IPS-18a (cell line): ENCODE data around the gene CHST11.

Experiments
- H3K27ac ChIP-seq: one replicate; pipeline ENCODE4 v1.5.1; 2013; ENCODE audit warnings: low read length
- H3K27me3 ChIP-seq: one replicate; pipeline ENCODE4 v1.6.1; 2013; ENCODE audit warnings: mild to moderate bottlenecking, low read length; ENCODE audit not compliant: control insufficient read depth, insufficient read depth
- H3K36me3 ChIP-seq: one replicate; pipeline ENCODE4 v1.6.1; 2013; ENCODE audit warnings: low read depth, low read length; ENCODE audit not compliant: control insufficient read depth
- H3K4me1 ChIP-seq: one replicate; pipeline ENCODE4 v1.6.1; 2013; ENCODE audit warnings: low read depth, low read length; ENCODE audit not compliant: control insufficient read depth
- H3K4me3 ChIP-seq: one replicate; pipeline ENCODE4 v1.5.1; 2013; ENCODE audit warnings: low read length
- H3K9ac ChIP-seq: one replicate; pipeline ENCODE4 v1.6.1; 2013; ENCODE audit warnings: mild to moderate bottlenecking, low read length, moderate library complexity
- H3K9me3 ChIP-seq: one replicate; pipeline ENCODE4 v1.6.1; 2013; ENCODE audit warnings: low read depth, low read length; ENCODE audit not compliant: control insufficient read depth

The CHST11 gene

DNA sequence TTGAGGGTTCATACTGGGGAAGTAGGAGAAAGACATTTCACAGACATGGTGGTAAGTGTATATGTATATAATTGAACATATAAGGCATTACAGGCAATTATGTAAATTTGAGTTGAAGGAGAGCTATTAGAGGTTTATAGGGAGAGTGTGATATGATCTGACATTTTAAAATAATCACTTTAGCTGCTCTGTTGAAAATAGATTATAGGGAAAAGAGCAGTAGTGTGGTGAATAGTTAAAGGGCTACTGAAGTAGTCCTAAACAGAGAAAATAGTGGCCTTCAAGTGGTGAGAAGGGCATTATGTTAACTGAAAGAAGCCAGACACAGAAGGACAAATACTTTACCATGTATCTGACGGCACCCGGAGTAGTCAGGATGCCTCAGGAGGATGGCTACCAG is 267.1 kb downstream of the CHST11 start:
- Histone ChIP-seq H3K27me3 (no peaks in the 10 kb centered on the region), H3K9me3 (no peaks in the 10 kb centered on the region), H3K4me3 (no peak overlapping the region), H3K4me1 (peaks cover 19% of the 10 kb centered on the region), H3K27ac (no peak overlapping the region), H3K9ac (no peak overlapping the region), H3K36me3 (no peaks in the 10 kb centered on the region)

DNA sequence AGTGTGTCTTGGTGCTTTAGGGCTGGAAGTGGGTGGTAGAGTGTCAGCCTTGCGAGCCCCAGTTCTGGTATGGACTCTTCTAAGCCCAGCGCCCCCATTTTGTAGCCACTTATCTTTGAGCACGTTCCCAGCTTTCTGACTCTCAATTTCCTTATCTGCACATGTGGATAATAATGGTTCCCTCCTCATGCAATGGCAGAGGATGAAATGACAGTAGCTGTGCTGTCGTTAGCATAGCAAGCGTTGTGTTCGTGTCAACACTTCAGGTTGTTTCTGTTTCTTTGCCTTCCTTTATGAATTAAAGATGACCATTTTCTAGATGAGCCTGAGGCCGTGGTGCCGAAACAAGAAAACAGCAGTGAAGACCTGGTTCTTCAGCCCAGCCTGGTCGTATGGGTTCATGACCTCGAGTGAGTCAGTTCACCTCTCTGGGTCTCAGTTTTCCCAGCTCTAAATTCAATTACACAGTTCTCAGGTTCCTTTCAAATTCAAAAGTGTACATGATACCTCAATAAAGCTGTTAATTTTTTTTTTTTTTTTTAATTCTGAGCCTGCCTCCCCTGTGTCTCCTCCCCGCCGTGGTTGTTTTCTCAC is 268.3 kb downstream of the CHST11 start:
- H3K27me3 ChIP-seq: no peaks in the 10 kb centered on the region
- H3K27ac ChIP-seq: no peak overlapping the region
- no peak overlapping the region for H3K4me3 ChIP-seq
- H3K36me3 ChIP-seq: no peaks in the 10 kb centered on the region
- peaks cover 19% of the 10 kb centered on the region for H3K4me1 ChIP-seq
- no peaks in the 10 kb centered on the region for H3K9me3 ChIP-seq
- H3K9ac ChIP-seq: no peak overlapping the region

GRCh38 chr12:104725610-104726009 is 268.9 kb downstream of the CHST11 start:
- Histone ChIP-seq H3K4me3 (no peak overlapping the region), H3K9me3 (no peaks in the 10 kb centered on the region), H3K9ac (no peak overlapping the region), H3K4me1 (peaks cover 15% of the 10 kb centered on the region), H3K27me3 (no peaks in the 10 kb centered on the region), H3K27ac (no peak overlapping the region), H3K36me3 (no peaks in the 10 kb centered on the region)

- Histone ChIP-seq H3K27ac (no peak overlapping the region), H3K9ac (no peak overlapping the region), H3K4me3 (no peak overlapping the region), H3K27me3 (no peaks in the 10 kb centered on the region), H3K9me3 (no peaks in the 10 kb centered on the region), H3K36me3 (no peaks in the 10 kb centered on the region), H3K4me1 (peaks cover under 1% of the 10 kb centered on the region)
Measured at GRCh38 chr12:104727726-104728465, 271.1 kb downstream of the CHST11 start.

DNA sequence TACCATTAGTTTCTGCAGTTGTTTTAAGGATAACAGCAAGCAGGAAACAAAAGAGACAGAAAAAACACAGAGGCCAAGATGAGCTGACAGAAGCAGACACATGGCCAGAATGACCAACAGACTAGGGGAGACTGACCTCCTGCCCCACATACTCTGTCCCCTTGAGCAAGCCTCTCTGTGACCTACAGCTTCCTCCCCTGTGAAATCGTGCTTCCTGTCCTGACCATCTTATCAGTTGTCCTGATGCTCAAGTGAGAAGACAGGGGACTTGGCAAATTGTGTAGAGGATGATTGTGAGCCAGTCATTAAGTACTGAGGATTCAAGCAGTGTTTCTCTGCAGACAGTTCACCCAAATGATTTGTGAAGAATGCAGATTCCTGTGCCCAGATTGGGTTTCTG is 272.3 kb downstream of the CHST11 start:
- Histone ChIP-seq H3K9ac (no peak overlapping the region), H3K27me3 (no peaks in the 10 kb centered on the region), H3K9me3 (no peaks in the 10 kb centered on the region), H3K27ac (no peak overlapping the region), H3K4me1 (peaks cover 3% of the 10 kb centered on the region), H3K4me3 (no peak overlapping the region), H3K36me3 (no peaks in the 10 kb centered on the region)

DNA sequence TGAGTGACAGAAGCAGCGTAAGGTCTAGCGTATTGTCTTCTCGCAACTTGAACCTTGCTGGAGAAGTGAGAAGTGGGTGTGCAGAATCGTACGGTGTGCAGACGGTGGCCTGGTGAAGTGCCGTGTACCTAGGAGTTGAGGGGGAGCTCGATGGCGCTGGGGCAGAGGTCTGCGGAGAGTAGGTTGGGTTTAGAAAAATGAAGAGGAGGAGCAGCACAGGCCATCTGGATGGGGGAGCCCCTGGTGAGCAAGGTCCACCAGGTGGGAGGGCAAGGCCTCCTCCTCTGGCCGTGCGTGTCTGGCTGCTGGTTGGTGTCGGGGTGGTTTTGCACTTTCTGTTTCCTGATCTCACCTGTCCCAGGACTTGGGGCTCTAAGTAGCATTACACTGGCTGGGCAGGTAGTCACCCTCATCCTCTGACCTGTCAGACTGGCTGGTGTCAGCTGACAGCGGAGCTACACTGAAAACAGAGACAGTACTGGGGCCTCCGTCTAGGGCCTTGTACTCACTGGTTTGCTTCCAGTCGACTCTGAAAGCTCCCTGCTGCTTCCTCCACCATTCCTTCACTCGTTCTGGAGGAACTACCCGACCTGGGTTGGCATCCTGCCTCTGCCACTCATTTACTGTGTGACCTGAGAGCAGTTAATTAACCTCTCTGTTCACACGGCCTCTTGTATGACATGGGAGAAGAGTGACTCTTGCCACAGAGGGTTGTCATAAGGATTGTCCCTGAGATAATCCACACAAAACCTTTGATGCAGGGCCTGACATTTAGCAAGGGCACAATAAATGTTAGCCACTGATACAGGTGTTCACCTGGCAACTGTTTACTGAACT is 273.1 kb downstream of the CHST11 start:
- Histone ChIP-seq H3K4me1 (peaks cover 3% of the 10 kb centered on the region), H3K36me3 (no peaks in the 10 kb centered on the region), H3K4me3 (no peak overlapping the region), H3K27ac (no peak overlapping the region), H3K27me3 (no peaks in the 10 kb centered on the region), H3K9ac (no peak overlapping the region), H3K9me3 (no peaks in the 10 kb centered on the region)

- no peaks in the 10 kb centered on the region for H3K9me3 ChIP-seq
- H3K36me3 ChIP-seq: no peaks in the 10 kb centered on the region
- H3K4me1 ChIP-seq: peaks cover 3% of the 10 kb centered on the region
- H3K27me3 ChIP-seq: no peaks in the 10 kb centered on the region
- H3K27ac ChIP-seq: no peak overlapping the region
- H3K4me3 ChIP-seq: no peak overlapping the region
- no peak overlapping the region for H3K9ac ChIP-seq
Measured at GRCh38 chr12:104730763-104731162, 274.0 kb downstream of the CHST11 start.

DNA sequence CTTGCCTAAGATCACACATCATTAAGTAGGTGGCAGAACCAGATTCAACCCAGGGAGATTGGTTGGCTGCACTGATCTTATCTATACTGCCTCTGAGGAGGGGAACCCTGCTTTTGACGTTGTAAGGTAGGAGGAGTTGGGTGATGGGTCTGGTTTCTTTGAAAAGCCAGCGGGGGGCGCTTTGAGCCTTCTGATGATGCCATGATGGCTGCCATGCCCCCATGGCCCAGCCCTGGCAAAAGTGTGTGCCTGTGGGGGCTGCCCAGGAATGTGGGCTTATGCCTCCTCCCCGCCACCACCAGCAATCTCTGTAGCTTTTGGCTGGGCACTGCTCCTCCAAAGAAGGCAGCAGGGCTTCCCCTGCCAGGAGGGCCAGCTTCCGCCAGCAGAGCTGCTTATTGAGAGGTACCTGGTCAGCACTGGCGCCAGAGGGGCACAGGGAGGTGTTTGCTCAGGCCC is 277.0 kb downstream of the CHST11 start:
- Histone ChIP-seq H3K9me3 (no peaks in the 10 kb centered on the region), H3K27me3 (no peaks in the 10 kb centered on the region), H3K9ac (no peak overlapping the region), H3K36me3 (no peaks in the 10 kb centered on the region), H3K4me3 (no peak overlapping the region), H3K4me1 (peaks cover 11% of the 10 kb centered on the region), H3K27ac (no peak overlapping the region)

DNA sequence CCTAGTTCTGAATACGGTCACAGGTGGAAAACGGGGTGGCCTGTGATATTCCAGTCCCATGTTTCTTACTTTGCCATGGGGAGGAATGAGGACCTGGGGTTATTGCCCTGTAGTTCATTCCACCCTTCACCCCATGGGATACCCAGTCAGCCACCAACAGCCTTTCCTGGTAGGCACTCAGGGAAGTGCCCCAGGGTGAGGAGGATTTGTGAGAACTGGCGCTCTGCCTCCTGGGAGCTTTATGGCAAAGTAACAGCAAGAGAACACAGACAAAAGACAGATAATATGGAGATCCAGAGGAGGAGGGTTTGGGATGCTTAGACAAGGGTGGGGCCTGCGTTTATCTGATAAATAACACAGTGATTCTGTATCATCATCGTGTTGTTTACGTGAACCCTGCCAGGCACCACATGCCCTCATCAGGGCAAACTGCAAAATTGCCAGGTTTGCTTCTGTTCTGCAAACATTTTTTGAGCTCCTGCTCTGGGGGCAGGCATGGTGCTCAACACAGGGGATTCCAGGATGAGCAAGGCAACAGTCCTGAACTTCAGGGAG is 277.9 kb downstream of the CHST11 start:
- H3K27me3 ChIP-seq: no peaks in the 10 kb centered on the region
- H3K4me3 ChIP-seq: no peak overlapping the region
- no peak overlapping the region for H3K27ac ChIP-seq
- no peaks in the 10 kb centered on the region for H3K36me3 ChIP-seq
- no peak overlapping the region for H3K9ac ChIP-seq
- no peaks in the 10 kb centered on the region for H3K9me3 ChIP-seq
- H3K4me1 ChIP-seq: peaks cover 11% of the 10 kb centered on the region

DNA sequence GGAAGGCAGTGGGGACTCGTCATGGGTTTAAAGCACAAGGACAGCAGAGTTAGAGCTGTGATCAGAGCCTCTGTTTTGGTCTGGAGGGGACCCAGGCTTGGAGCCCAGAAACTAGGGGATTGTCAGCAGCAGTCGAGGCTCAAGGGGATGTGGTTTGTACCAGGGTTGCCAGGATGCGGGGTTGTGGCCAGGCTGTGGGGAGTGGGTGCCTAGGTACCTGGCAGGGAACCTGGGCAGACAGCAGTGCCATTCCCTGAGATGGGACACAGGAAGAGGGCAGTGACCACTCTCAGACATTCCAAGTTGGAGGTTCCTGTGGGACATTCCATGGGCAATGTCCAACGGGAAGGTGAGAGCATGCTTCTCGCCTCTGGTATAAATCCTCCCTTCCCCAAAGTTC is 279.1 kb downstream of the CHST11 start:
- Histone ChIP-seq H3K4me1 (peaks cover 11% of the 10 kb centered on the region), H3K4me3 (no peak overlapping the region), H3K27me3 (no peaks in the 10 kb centered on the region), H3K9me3 (no peaks in the 10 kb centered on the region), H3K27ac (no peak overlapping the region), H3K36me3 (no peaks in the 10 kb centered on the region), H3K9ac (no peak overlapping the region)

GRCh38 chr12:104736307-104736706 is 279.6 kb downstream of the CHST11 start:
- Histone ChIP-seq H3K27ac (no peak overlapping the region), H3K9ac (no peak overlapping the region), H3K9me3 (no peaks in the 10 kb centered on the region), H3K27me3 (no peaks in the 10 kb centered on the region), H3K36me3 (no peaks in the 10 kb centered on the region), H3K4me1 (peaks cover 16% of the 10 kb centered on the region), H3K4me3 (no peak overlapping the region)
